HPDE6-E6E7 (cell line): ENCODE measurements around the gene TREML4.
"Not testable (repeated sequence)": the region's sequence is repeated elsewhere in the genome, so short reads cannot be mapped to it uniquely, and the experiment has no call there.

Source experiments
- DNase-seq: peaks from one replicate; pipeline ENCODE4 v3.0.0; 2011; ENCODE audit warnings: missing footprints; ENCODE audit errors: extremely low spot score

TREML4 gene, protein sequence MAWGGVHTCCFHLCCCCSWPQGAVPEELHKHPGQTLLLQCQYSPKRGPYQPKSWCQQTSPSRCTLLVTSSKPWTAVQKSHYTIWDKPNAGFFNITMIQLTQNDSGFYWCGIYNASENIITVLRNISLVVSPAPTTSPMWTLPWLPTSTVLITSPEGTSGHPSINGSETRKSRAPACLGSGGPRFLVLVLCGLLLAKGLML

GRCh38 chr6:41228096-41228495, at the start of gene TREML4:
Gene TREML4 (plus strand): TSS chr6:41228349. CDS start chr6:41228428, 79 bp downstream.
- DNase-seq: no peak

DNA sequence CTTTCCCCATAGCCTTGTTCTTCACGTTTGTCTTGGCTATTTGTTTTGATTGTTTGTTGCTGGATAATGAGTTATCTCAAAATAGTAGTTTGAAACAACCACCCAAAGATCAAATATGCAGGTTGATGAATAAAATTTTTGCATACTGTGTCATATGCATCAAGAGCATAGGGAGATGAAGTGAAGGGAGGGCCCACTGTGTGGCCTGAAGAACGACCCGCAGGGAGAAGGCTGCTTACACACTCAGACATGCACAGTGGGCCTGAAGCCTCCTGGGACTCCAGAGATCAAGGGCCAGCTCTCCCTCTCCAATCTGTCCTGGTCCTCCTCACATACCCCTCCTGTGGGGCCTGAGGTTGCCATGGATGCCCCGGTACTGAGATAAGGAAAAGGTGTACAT, 49.0 kb upstream of the TREML4 start:
- DNase-seq: no peak

- no peak for DNase-seq
Measured at GRCh38 chr6:41181566-41181965, 46.6 kb upstream of the TREML4 start.

- DNase-seq: peak; percentile 61
Measured at GRCh38 chr6:41182069-41183034, 45.8 kb upstream of the TREML4 start.

DNA sequence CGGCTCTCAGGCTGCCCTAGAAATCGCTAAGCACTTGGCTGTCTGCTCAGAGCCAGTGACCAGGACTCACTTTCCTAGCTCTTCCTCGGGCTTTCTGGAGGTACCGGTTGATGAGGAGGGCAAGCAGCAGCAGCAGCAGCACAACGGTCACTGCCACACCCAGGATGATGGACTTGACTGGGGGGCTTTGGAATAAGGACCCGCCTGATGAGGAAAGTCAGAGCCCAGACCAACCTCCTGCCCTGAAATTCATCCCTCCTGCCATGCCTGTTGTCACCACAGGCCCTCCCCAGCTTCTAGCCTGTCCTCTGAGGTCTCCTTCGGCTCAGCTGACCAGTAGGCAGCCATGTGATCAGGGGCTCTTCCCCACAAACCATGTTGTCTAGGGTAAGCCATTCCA, 43.4 kb upstream of the TREML4 start:
- DNase-seq: no peak

DNA sequence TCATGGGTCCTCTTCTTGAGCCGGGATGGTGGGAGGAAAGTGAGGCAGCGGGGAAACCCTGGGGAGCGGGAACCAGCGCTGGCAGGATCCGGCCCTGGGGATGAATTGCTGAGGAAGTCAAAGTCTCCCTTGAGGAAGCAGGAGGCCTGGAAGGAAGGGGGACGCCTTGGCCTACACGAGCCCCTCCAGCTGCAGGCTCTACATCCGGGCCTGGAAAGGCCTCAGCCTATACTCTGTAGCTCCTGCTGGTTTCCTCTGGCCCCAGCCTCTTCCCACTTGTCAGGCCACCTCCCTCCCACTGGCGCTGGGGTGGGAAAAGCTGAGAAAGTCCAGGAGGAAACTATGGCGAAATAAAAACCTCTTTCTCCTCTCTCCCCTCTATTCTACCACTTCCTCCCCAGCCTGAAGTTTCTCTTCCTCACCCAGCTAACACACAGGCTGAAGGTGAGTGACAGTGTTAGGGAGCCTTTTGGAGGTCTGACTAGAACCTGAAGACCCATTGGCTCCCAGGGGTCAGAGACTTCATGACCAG, 42.1 kb upstream of the TREML4 start:
- DNase-seq: no peak

DNA sequence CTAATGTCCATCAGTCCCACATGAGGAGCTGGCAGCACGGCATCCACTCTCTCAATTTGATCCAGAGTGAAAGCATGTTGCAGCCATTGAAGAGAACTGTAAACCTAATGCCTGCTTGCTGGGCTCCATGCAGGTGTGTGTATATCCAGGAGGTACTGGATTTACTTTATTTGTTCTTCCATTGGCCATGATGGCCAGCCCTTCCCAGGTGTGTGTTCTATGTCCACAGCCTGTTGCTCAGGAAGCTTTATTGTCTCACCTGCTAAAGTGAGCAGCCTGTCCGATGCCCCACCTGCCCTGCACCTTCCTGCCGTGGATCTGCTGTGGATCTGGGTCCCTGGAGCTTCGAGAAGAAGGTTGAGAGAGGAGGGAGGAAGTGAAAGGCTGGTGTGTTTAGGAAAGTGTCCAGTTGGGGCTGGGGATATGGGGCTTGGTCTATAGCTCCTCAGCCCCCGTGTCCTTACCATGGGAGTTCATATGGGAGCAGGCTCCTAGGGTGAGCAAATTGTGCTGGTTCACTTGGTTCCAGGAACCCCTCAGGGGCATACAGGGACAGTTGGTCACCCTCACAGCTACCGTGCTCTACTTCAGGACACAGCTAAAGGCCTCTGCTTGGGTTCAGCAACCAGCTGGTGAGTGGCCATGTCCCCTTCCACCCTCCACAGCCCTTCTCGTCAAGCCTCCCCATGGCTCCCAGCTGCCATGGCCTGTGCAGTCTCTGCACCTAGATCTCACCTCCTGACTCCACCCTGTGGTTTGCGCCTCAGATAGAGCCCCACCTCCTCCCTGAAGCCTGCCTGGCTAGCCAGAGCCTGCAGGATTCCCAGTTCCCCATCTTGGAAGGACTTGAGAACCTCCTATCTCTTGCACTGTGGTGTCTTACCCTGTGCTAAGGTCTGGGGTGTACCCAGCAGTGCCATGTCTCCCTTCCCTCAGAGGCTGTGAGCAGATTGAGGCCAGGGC, 39.9 kb upstream of the TREML4 start:
- no peak for DNase-seq

GRCh38 chr6:41189046-41189445, 39.1 kb upstream of the TREML4 start:
- DNase-seq: not testable (repeated sequence)

DNA sequence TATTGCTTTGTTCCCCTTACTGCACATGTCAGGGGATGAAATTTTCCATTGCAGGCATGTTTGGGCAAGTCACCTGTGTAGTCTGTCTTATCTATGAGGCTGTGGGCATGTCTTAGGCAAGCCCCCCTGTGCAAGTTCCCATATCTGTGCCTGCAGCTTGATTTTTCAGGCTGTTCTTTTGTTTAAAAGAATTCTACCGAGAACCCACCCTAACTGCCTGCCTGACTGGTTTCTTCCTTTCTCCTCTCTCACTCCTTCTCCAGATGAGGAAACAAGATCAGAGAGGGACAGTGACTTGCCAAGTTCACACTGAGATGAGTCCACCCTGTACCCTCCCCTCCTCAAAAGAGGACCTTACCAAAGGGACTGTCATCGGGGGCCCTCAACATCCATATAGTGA, 38.2 kb upstream of the TREML4 start:
- DNase-seq: no peak

DNA sequence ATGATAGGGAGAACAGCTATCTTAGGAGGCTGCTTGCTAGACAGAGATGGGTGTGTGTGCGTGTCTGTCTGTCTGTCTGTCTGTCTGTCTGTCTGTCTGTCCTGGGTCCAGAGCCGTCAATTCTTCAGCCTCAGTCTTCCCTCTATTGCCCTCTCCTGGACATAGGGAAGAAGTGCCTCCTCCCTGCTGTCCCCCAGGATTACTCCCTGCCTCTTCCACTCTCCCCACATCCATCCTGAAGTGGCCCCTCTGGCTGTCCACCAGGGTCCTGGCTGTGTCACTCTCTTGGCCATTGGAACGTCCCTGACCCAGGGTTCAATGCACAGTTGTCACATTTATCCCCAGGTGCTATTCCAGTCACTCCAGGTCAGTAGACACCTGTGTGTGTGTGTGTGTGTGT, 37.4 kb upstream of the TREML4 start:
- no peak for DNase-seq

DNA sequence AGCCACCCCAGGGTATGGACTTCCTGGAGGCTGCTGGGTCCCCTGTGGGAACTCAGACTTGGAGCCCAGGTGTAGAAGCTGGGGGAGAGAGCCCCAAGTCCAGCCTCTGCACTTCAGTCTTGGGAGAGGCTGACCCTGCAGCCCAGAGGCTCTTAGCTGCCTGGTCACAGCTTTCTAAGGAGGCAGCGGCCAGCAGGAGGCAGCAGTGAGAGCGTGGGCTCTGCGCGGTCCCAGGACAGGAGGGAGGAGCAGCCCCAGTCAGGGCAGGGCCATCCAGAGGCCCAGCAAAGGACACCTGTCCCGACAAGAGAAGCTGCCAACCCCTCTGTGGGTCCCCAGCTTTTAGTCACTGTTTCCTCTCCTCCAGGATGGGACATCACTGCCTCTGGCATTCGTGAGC, 36.6 kb upstream of the TREML4 start:
- DNase-seq: no peak

DNA sequence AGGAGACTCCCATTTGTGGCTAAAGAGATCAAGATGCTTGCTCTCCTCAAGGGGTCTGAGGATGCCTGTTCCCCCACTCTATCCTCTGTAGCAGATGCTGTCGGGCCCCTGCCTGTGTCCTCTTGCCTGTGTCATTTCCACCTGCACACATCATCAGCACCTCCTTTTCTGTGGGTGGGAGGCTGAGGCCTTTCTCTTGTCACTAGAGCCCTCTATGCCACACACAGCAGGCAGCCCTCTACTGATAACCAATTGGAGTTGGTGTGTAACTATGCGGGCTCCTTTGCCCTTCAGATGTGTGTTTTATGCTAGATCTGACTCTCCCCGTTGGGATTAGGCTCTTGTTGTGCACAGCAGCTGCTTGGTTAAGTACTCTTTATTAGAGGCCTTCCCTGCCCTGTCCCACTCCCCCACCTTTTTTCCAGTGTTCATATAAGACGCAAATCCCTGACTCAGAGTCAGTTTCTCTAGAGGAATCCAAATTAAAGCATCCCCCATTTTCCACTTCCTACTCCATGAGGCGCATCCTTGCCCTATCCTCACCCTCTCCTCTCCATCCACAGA, 34.9 kb upstream of the TREML4 start:
- DNase-seq: no peak

- DNase-seq: no peak
Measured at GRCh38 chr6:41193884-41194283, 34.3 kb upstream of the TREML4 start.

DNA sequence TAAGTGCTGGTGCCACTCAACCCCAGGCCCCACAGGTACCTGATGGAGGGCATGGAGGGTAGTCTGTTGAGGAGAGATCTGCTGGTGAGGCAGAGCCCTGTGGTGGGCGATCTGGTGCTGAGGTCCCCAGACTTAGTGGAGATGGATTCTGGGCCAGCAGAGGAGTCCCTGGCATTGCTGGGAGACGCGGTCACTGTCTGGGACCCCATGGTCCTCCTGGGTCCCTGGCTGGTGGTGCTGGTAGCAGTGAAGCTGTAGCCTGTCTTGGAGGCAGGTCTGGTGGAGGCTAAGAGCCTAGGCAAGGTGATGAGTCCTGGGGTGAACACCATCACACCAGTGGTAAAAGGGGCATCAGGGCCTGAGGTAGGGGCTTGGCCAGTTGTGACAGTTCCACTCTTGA, 33.8 kb upstream of the TREML4 start:
- no peak for DNase-seq

DNA sequence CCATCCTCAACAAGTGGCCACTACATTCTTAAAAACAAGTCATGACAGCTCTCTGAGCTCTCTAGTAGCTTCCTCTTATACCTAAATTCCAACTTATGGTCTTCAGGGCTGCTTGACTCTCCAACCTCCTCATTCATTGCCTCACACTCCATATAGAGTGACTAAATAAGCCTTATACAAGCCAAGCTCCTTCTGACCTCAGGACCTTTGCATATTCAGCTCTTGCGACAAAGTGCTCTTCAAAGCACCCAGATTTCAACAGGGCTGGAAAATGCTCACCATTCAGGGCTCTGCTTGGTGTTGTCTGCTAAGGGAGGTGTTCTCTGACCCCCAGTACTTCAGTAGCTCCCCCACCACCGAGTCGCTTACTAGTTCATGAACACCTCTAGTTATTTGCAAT, 30.9 kb upstream of the TREML4 start:
- no peak for DNase-seq

GRCh38 chr6:41199552-41200246, 28.4 kb upstream of the TREML4 start:
- DNase-seq: no peak

DNA sequence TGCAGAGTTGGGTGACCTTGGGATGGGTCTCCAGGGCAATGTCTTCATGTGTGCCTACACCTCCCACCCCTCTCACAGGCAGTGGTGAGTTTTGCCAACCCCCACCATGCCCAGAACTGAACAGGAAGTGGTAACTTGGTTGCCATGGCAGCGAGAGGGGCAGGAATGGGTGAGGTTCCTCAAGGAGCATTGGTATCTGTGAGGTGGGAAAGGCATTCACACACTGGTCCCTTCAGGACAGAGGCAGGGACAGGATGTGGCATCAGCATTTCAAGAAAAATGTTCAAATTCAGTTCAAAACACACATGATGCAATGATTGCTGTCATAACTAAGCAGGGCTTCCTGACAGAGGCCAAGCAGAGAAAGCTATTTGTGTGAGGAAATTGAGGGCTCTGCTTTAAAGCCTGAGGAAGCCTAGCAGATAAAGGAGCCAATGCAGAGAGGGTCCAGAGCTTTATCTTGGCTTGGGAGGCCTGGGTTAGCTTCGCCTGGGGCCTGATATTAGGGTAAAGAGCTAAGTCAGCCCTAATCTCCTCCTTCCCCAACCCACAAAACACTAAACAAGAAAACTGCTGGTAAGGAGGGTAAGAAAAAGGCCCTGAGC, 27.8 kb upstream of the TREML4 start:
- no peak for DNase-seq

DNA sequence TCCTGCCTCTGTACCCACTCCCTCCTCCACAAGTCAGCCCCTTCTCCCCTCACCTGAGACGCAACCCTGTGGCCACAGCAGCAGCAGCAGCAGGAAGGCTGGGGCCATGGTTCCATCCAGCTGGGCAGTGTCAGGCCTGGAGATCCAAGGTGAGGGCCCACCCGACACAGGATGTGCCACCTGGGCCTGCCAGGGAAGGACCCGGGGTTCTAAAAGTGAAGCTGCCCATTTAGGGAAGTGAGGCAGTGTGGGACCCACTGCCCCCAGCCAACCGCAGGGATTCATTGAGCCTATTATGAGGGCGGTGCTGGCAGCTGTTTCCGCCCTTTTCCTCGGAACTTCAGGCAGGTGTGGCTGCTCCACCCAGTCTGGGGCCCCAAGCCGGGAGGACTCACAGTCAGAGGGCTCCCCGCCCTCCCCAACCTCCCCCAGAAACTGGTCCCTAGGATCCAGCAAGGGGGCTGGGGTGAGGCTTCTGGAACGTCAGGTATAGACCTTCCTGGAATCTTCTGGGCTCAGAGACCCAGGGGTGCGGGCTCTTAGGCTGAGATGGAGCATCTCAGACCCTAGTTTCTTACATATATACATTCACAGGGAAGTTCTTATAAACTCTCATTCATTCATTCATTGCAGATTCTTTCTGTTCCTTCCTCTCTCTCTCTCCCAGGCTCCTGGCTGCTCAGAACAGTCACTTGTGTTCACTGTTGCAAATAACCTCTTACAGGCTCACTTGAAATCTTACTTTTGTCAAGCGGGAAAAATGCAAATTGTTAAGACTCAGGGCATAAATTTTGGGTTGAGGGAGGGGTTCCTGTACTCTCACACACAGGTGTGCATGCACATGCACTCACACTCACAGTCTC, 27.0 kb upstream of the TREML4 start, which contains the start of gene TREML2:
TREML2 (minus strand) TSS at position 249 of the 863 bp plus-strand sequence; CDS start at position 108, 141 bp downstream.
- DNase-seq: no peak

DNA sequence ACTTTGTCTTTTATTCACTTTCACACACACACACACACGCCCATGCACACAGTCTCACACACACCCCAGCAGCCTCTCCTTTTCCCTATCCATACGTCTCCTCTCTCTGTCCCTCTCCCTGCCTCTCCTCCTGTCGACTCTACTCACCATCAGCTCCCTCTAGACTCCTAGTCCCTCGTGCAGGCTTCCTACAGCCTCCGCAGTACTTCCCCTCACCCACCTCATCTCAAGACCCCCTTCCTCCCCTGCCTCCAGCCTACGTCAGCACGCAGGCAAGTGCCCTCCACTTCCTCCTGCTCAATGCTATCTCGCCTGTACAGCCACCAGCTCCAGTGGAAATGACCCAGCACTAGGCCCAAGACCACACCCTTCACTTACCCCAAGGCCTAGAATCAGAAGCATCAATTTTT, 26.4 kb upstream of the TREML4 start:
- DNase-seq: no peak
